ENCODE data around the gene FAM98C. TPM values are rescaled to one million over a fixed set of nuclear protein-coding genes. Genes with fewer than 3 reads are reported as not detected.
"Not testable (repeated sequence)": the region's sequence is repeated elsewhere in the genome, so short reads cannot be mapped to it uniquely, and the experiment has no call there.

The FAM98C gene
- total and polyA plus RNA-seq, 4 experiments from 2014 or later: 18.2 to 53.8 (median 37.7) TPM

DNA sequence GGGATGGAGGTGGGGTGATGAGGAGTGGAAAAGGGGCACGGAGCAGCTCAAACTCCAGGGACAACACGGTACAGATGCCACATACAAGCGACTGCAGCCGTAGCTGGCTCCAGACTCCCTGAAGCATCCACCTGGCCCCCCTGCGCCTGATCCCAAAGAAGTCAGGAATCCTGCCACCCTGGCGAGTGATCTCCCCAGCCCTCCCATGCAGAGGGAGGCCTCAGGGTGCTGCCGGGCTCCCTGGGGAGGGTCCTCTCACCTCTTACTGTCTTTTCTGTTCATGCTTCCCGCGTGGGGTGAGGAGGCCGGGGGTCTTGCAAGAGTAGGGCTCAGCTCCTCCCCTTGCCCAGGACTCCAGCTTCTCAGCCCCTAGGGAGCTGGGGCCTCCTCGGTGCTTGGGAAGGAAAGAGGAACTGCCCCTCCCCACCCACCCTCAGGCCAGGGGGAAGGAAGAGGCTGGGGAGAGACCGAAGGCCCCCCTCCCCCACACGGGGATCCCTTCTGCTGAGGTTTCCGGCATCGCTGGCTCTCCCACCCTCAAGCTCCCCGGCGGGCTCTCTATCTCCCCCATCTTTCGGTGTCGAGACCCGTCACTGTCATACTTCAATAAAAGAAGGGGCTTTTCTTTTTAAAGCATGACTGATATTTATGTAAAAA lies 23.0 kb downstream of the FAM98C start, which contains the start of gene RASGRP4:
TSS of gene RASGRP4 (minus strand) at position 410 of the 657 bp plus-strand sequence. CDS start at position 282, 128 bp downstream.
- ChIA-PET POLR2A (ENCODE audit: partially characterized antibody) (interaction anchor here (0.6 to 0.8 kb wide), 3 partner anchors 32 to 208 kb away, joined by 3 read pairs; partner anchors contain the start of gene MAP4K1), CTCF (ENCODE audit: partially characterized antibody) (interaction anchor here (0.9 kb wide), 1 partner anchor 23 kb away, joined by 5 read pairs; the partner anchor contains the start of gene FAM98C)
- DNase-seq: peak in 4 of 5 donors; percentile 9 to 65 (median 36)
- H3K4me1 Mint-ChIP-seq: peaks cover 14 to 33% (median 22%) of the 10 kb centered on the region in 4 donors
- H3K36me3 Mint-ChIP-seq: no peaks in the 10 kb centered on the region
- Histone ChIP-seq H3K27ac (ENCODE audit: low read depth, low read length) (no peak within 1 kb of the TSS), H3K9me3 (ENCODE audit: control insufficient read depth in 1 of 2, low read length in 2 of 2) (no peaks in the 10 kb centered on the region), H3K36me3 (ENCODE audit: insufficient read depth, low read length) (no peaks in the 10 kb centered on the region), H3K4me3 (ENCODE audit: low read length in 2 of 2) (no peak within 1 kb of the TSS), H3K27me3 (ENCODE audit: insufficient read depth, low read length) (no peaks in the 10 kb centered on the region), H3K4me1 (ENCODE audit: insufficient read depth, low read length) (peaks cover 30% of the 10 kb centered on the region)
- H3K27ac Mint-ChIP-seq: peak within 1 kb of the TSS; percentile 58 to 83 (median 69)
- H3K27me3 Mint-ChIP-seq: peaks cover 2 to 11% of the 10 kb centered on the region in 2 donors
- peaks cover 0 to 1% (median 0%) of the 10 kb centered on the region in 8 donors for H3K9me3 Mint-ChIP-seq
- H3K4me3 Mint-ChIP-seq: peak within 1 kb of the TSS; percentile 29 to 84 (median 64)
- intact Hi-C loops (cut with micrococcal nuclease): no loop called here

DNA sequence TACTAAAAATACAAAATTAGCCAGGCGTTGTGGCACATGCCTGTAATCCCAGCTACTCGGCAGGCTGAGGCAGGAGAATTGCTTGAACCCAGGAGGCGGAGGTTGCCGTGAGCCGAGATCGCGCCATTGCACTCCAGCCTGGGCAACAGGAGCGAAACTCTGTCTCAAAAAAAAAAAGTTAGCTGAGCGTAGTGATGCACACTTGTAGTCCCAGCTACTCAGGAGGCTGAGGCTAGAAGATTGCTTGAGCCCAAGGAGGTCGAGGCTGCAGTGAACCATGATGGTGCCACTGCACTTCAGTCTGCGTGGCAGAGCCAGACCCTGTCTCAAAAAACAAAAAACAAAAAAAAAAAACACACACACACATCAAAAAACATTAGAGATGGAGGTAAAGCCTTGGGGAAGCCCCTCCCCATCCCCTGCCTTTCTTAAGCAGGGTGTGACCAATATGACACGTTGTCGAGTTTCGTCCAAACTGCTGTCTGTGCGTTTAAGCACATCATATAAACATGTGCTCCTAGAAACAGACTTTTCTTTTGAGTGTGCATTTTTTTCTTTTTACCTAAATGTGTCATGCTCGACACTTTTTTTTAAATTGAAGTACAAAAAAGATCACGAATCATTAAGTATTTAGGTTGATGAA lies 24.3 kb downstream of the FAM98C start:
- H3K36me3 ChIP-seq (ENCODE audit: insufficient read depth, low read length); H3K36me3 Mint-ChIP-seq; H3K27ac ChIP-seq (ENCODE audit: low read depth, low read length); POLR2A ChIA-PET (ENCODE audit: partially characterized antibody); H3K9me3 ChIP-seq (ENCODE audit: control insufficient read depth in 1 of 2, low read length in 2 of 2); H3K27me3 ChIP-seq (ENCODE audit: insufficient read depth, low read length); H3K4me3 ChIP-seq (ENCODE audit: low read length in 2 of 2); intact Hi-C loops (cut with micrococcal nuclease); CTCF ChIA-PET (ENCODE audit: partially characterized antibody); H3K9me3 Mint-ChIP-seq: not testable (repeated sequence)
- DNase-seq: peak in 2 of 5 donors; percentile 50 to 68
- Mint-ChIP-seq H3K27me3 (peaks cover 2 to 13% of the 10 kb centered on the region in 2 donors), H3K4me3 (peak overlapping the region; percentile 33 to 84 (median 62)), H3K4me1 (peaks cover 14 to 33% (median 22%) of the 10 kb centered on the region in 4 donors), H3K27ac (peak overlapping the region in 6 of 7 donors; percentile 58 to 74 (median 70))
- H3K4me1 ChIP-seq (ENCODE audit: insufficient read depth, low read length): peaks cover 30% of the 10 kb centered on the region

GRCh38 chr19:38429055-38429810 lies 26.3 kb downstream of the FAM98C start:
- Histone ChIP-seq H3K4me1 (ENCODE audit: insufficient read depth, low read length) (peaks cover 36% of the 10 kb centered on the region), H3K27me3 (ENCODE audit: insufficient read depth, low read length) (peaks cover 3% of the 10 kb centered on the region), H3K36me3 (ENCODE audit: insufficient read depth, low read length) (no peaks in the 10 kb centered on the region), H3K27ac (ENCODE audit: low read depth, low read length) (no peak overlapping the region), H3K9me3 (ENCODE audit: control insufficient read depth in 1 of 2, low read length in 2 of 2) (no peaks in the 10 kb centered on the region), H3K4me3 (ENCODE audit: low read length in 2 of 2) (no peak overlapping the region)
- CTCF ChIA-PET (ENCODE audit: partially characterized antibody): no interaction called here
- peaks cover 0 to 1% (median 0%) of the 10 kb centered on the region in 8 donors for H3K9me3 Mint-ChIP-seq
- peaks cover 3 to 14% of the 10 kb centered on the region in 2 donors for H3K27me3 Mint-ChIP-seq
- H3K4me3 Mint-ChIP-seq: peak overlapping the region in 5 of 8 donors; percentile 9 to 40 (median 25)
- peak overlapping the region in 4 of 7 donors; percentile 2 to 86 (median 40) for H3K27ac Mint-ChIP-seq
- peaks cover 17 to 39% (median 27%) of the 10 kb centered on the region in 4 donors for H3K4me1 Mint-ChIP-seq
- POLR2A ChIA-PET (ENCODE audit: partially characterized antibody): no interaction called here
- no peak for DNase-seq
- intact Hi-C loops (cut with micrococcal nuclease): no loop called here
- H3K36me3 Mint-ChIP-seq: no peaks in the 10 kb centered on the region

GRCh38 chr19:38429811-38430156 lies 26.9 kb downstream of the FAM98C start:
- DNase-seq: no peak
- no peaks in the 10 kb centered on the region for H3K36me3 Mint-ChIP-seq
- peaks cover 19 to 39% (median 29%) of the 10 kb centered on the region in 4 donors for H3K4me1 Mint-ChIP-seq
- no peak overlapping the region for H3K27ac ChIP-seq (ENCODE audit: low read depth, low read length)
- H3K27me3 ChIP-seq (ENCODE audit: insufficient read depth, low read length): peaks cover 3% of the 10 kb centered on the region
- H3K27ac Mint-ChIP-seq: no peak overlapping the region
- peaks cover 38% of the 10 kb centered on the region for H3K4me1 ChIP-seq (ENCODE audit: insufficient read depth, low read length)
- intact Hi-C loops (cut with micrococcal nuclease): no loop called here
- H3K4me3 ChIP-seq (ENCODE audit: low read length in 2 of 2): no peak overlapping the region
- peak overlapping the region in 1 of 8 donors; percentile 11 for H3K4me3 Mint-ChIP-seq
- H3K27me3 Mint-ChIP-seq: peaks cover 4 to 16% of the 10 kb centered on the region in 2 donors
- peaks cover 0 to 1% (median 0%) of the 10 kb centered on the region in 8 donors for H3K9me3 Mint-ChIP-seq
- H3K36me3 ChIP-seq (ENCODE audit: insufficient read depth, low read length): no peaks in the 10 kb centered on the region
- H3K9me3 ChIP-seq (ENCODE audit: control insufficient read depth in 1 of 2, low read length in 2 of 2): no peaks in the 10 kb centered on the region
- CTCF ChIA-PET (ENCODE audit: partially characterized antibody): no interaction called here
- POLR2A ChIA-PET (ENCODE audit: partially characterized antibody): no interaction called here

GRCh38 chr19:38430931-38431330 lies 28.0 kb downstream of the FAM98C start:
- no peak overlapping the region for H3K4me3 Mint-ChIP-seq
- H3K9me3 ChIP-seq (ENCODE audit: control insufficient read depth in 1 of 2, low read length in 2 of 2): no peaks in the 10 kb centered on the region
- H3K9me3 Mint-ChIP-seq: peaks cover 0 to 1% (median 0%) of the 10 kb centered on the region in 8 donors
- POLR2A ChIA-PET (ENCODE audit: partially characterized antibody): no interaction called here
- no peaks in the 10 kb centered on the region for H3K36me3 Mint-ChIP-seq
- DNase-seq: no peak
- intact Hi-C loops (cut with micrococcal nuclease): no loop called here
- H3K27me3 ChIP-seq (ENCODE audit: insufficient read depth, low read length): peaks cover 3% of the 10 kb centered on the region
- H3K36me3 ChIP-seq (ENCODE audit: insufficient read depth, low read length): no peaks in the 10 kb centered on the region
- H3K4me1 Mint-ChIP-seq: peaks cover 17 to 38% (median 28%) of the 10 kb centered on the region in 4 donors
- H3K27ac ChIP-seq (ENCODE audit: low read depth, low read length): no peak overlapping the region
- no peak overlapping the region for H3K4me3 ChIP-seq (ENCODE audit: low read length in 2 of 2)
- peaks cover 4 to 16% of the 10 kb centered on the region in 2 donors for H3K27me3 Mint-ChIP-seq
- CTCF ChIA-PET (ENCODE audit: partially characterized antibody): no interaction called here
- no peak overlapping the region for H3K27ac Mint-ChIP-seq
- H3K4me1 ChIP-seq (ENCODE audit: insufficient read depth, low read length): peaks cover 33% of the 10 kb centered on the region

- ChIA-PET CTCF (ENCODE audit: partially characterized antibody) (no interaction called here), POLR2A (ENCODE audit: partially characterized antibody) (no interaction called here)
- H3K4me1 ChIP-seq (ENCODE audit: insufficient read depth, low read length): peaks cover 16% of the 10 kb centered on the region
- no peak within 1 kb of the TSS for H3K4me3 ChIP-seq (ENCODE audit: low read length in 2 of 2)
- Mint-ChIP-seq H3K4me1 (peaks cover 9 to 19% (median 13%) of the 10 kb centered on the region in 4 donors), H3K27me3 (peaks cover 7 to 11% of the 10 kb centered on the region in 2 donors), H3K4me3 (peak within 1 kb of the TSS in 6 of 8 donors; percentile 29 to 70 (median 57)), H3K36me3 (no peaks in the 10 kb centered on the region), H3K9me3 (no peaks in the 10 kb centered on the region), H3K27ac (no peak within 1 kb of the TSS)
- no peak within 1 kb of the TSS for H3K27ac ChIP-seq (ENCODE audit: low read depth, low read length)
- DNase-seq: peak in 2 of 5 donors; percentile 18 to 19
- no peaks in the 10 kb centered on the region for H3K9me3 ChIP-seq (ENCODE audit: control insufficient read depth in 1 of 2, low read length in 2 of 2)
- peaks cover 3% of the 10 kb centered on the region for H3K27me3 ChIP-seq (ENCODE audit: insufficient read depth, low read length)
- no peaks in the 10 kb centered on the region for H3K36me3 ChIP-seq (ENCODE audit: insufficient read depth, low read length)
- intact Hi-C loops (cut with micrococcal nuclease): no loop called here
Observed at GRCh38 chr19:38433268-38433733, 30.4 kb downstream of the FAM98C start, which contains the start of gene RYR1. RYR1 (plus strand) TSS chr19:38433691; CDS start chr19:38433830, 139 bp downstream.

All from CD4-positive, alpha-beta memory T cell (primary cell).